GM12891 (cell line): ENCODE data around the gene APOC4.

Experiments used
- PAX5 ChIP-seq: IDR thresholded peaks from 2 replicates; pipeline ENCODE4 v1.6.1; 2011; ENCODE audit warnings: low read length, moderate library complexity, mild to moderate bottlenecking; ENCODE audit not compliant: insufficient read depth, severe bottlenecking
- POLR2A ChIP-seq: IDR thresholded peaks from 2 replicates; pipeline ENCODE4 v1.6.1; 2011; ENCODE audit warnings: low read depth, low read length, control low read depth
- POLR2AphosphoS5 ChIP-seq: IDR thresholded peaks from 2 replicates; pipeline ENCODE4 v1.6.1; 2011; ENCODE audit warnings: low read depth, low read length, control low read depth

DNA sequence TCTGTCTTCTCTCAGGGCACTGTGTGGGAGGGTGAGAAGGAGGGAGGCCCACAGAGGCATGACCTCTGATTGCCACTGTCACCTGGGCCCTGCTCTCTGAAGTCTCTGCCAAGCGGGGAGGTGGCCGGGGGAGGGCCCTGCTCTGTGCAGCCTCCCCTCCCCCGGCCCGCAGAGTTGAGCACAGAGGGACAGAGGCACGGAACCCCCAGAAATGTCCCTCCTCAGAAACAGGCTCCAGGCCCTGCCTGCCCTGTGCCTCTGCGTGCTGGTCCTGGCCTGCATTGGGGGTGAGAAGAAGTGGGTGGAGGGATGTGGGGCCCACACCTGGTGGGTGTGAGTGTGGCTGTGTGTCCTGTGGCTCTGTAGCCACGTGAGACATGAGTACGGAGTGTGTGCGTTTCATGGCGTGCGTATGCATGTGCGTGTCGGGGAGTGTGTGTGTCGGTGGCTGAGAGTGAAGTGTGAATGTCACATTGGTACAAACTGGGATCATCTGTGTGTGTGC, at the start of gene APOC4:
- TF ChIP-seq POLR2A (no peak), POLR2AphosphoS5 (no peak), PAX5 (no peak)
